Measurements from ENCODE around the gene CCDC150. TPM values are rescaled to one million over a fixed set of nuclear protein-coding genes. Genes with fewer than 3 reads are reported as not detected.
"Not testable (repeated sequence)": the region's sequence is repeated elsewhere in the genome, so short reads cannot be mapped to it uniquely, and the experiment has no call there.

Gene CCDC150
- total RNA-seq, 1 experiment from 2014 or later, result 19.0 TPM

- H3K4me3 ChIP-seq (ENCODE audit: low read depth in 2 of 2, low read length in 2 of 2), result no peak overlapping the region
- DNase-seq (ENCODE audit: low read depth, low spot score) (no peak), ATAC-seq (no peak)
- no peak for TF ChIP-seq POLR2AphosphoS5 (IDR thresholded peaks at IDR 0.05; ENCODE audit: low read depth, low read length)
- TF ChIP-seq TCF7L2 (IDR thresholded peaks at IDR 0.05; ENCODE audit: low read depth, low read length), result no peak
- no peak for TF ChIP-seq CTCF (IDR thresholded peaks at IDR 0.05)
- no peak for TF ChIP-seq REST (IDR thresholded peaks at IDR 0.05; ENCODE audit: insufficient read depth in 1 of 2, low read depth in 2 of 2, low read length in 1 of 2)
- TF ChIP-seq SIN3A (IDR thresholded peaks at IDR 0.05; ENCODE audit: borderline replicate concordance, insufficient read depth, low read depth, low read length), result no peak
- in situ Hi-C loops (cut with HindIII; ENCODE audit: low pct_unique_long_range_greater_than_20kb, low sequenced_read_pairs), result no loop called here
- H3K27ac ChIP-seq (ENCODE audit: low read length), result no peak overlapping the region
- no peaks in the 10 kb centered on the region for H3K27me3 ChIP-seq (ENCODE audit: control insufficient read depth, insufficient read depth, low read length)
- BruUV-seq (replicated peaks), result no TSS peak
- intact Hi-C loops (cut with micrococcal nuclease; ENCODE audit: unreplicated experiment), result no loop called here
- POLR2A ChIA-PET, result interaction anchor here (0.6 kb wide), 1 partner anchor 13 kb away, joined by 26 read pairs; no protein-coding TSS in a partner anchor
- H3K9me3 ChIP-seq (ENCODE audit: control insufficient read depth, insufficient read depth, low read depth, low read length), result no peaks in the 10 kb centered on the region
- no peaks in the 10 kb centered on the region for H3K36me3 ChIP-seq (ENCODE audit: control insufficient read depth, insufficient read depth, low read length)
- CTCF ChIA-PET, result no interaction called here
- no peaks in the 10 kb centered on the region for H3K4me1 ChIP-seq (ENCODE audit: control insufficient read depth, insufficient read depth, low read length)
Observed at GRCh38 chr2:196703695-196704094, 64.2 kb downstream of the CCDC150 start.

- H3K27me3 ChIP-seq (ENCODE audit: control insufficient read depth, insufficient read depth, low read length); DNase-seq (ENCODE audit: low read depth, low spot score); H3K36me3 ChIP-seq (ENCODE audit: control insufficient read depth, insufficient read depth, low read length); H3K27ac ChIP-seq (ENCODE audit: low read length); ATAC-seq; H3K4me1 ChIP-seq (ENCODE audit: control insufficient read depth, insufficient read depth, low read length); POLR2A ChIA-PET; H3K9me3 ChIP-seq (ENCODE audit: control insufficient read depth, insufficient read depth, low read depth, low read length); H3K4me3 ChIP-seq (ENCODE audit: low read depth in 2 of 2, low read length in 2 of 2); CTCF ChIA-PET; in situ Hi-C loops (cut with HindIII; ENCODE audit: low pct_unique_long_range_greater_than_20kb, low sequenced_read_pairs); BruUV-seq (replicated peaks); intact Hi-C loops (cut with micrococcal nuclease; ENCODE audit: unreplicated experiment): not testable (repeated sequence)
Observed at GRCh38 chr2:196710056-196710455, 70.5 kb downstream of the CCDC150 start.

GRCh38 chr2:196711625-196712024 lies 72.1 kb downstream of the CCDC150 start:
- DNase-seq (ENCODE audit: low read depth, low spot score), result no peak
- ATAC-seq, result no peak
- no TSS peak for BruUV-seq (replicated peaks)
- ChIA-PET POLR2A (no interaction called here), CTCF (no interaction called here)
- Histone ChIP-seq H3K27me3 (ENCODE audit: control insufficient read depth, insufficient read depth, low read length) (no peaks in the 10 kb centered on the region), H3K36me3 (ENCODE audit: control insufficient read depth, insufficient read depth, low read length) (peaks cover 2% of the 10 kb centered on the region; the same call in 1 of the 2 replicates), H3K9me3 (ENCODE audit: control insufficient read depth, insufficient read depth, low read depth, low read length) (no peaks in the 10 kb centered on the region), H3K4me1 (ENCODE audit: control insufficient read depth, insufficient read depth, low read length) (no peaks in the 10 kb centered on the region), H3K4me3 (ENCODE audit: low read depth in 2 of 2, low read length in 2 of 2) (no peak overlapping the region), H3K27ac (ENCODE audit: low read length) (no peak overlapping the region)
- TF ChIP-seq SIN3A (IDR thresholded peaks at IDR 0.05; ENCODE audit: borderline replicate concordance, insufficient read depth, low read depth, low read length) (no peak), CTCF (IDR thresholded peaks at IDR 0.05) (no peak), REST (IDR thresholded peaks at IDR 0.05; ENCODE audit: insufficient read depth in 1 of 2, low read depth in 2 of 2, low read length in 1 of 2) (no peak), POLR2AphosphoS5 (IDR thresholded peaks at IDR 0.05; ENCODE audit: low read depth, low read length) (no peak), TCF7L2 (IDR thresholded peaks at IDR 0.05; ENCODE audit: low read depth, low read length) (no peak)
- intact Hi-C loops (cut with micrococcal nuclease; ENCODE audit: unreplicated experiment), result no loop called here
- in situ Hi-C loops (cut with HindIII; ENCODE audit: low pct_unique_long_range_greater_than_20kb, low sequenced_read_pairs), result no loop called here

Data from Panc1 (cell line).